GM12865 (cell line): Measurements from ENCODE around the gene PCDH9.

Experiments used
- DNase-seq: peaks from one replicate; pipeline ENCODE4 v3.0.0; 2010; ENCODE audit warnings: low read depth
- H3K4me3 ChIP-seq: 2 replicates; pipeline ENCODE4 v1.5.1; 2011; ENCODE audit warnings: mild to moderate bottlenecking, low read depth, low read length, control low read depth
- TF ChIP-seq, protein P1 (sequence below): IDR thresholded peaks from 2 replicates; pipeline ENCODE4 v1.5.1; 2011; ENCODE audit warnings: low read length, control low read depth, low read depth, inconsistent platforms; ENCODE audit not compliant: insufficient read depth; ENCODE audit errors: missing control alignments

The PCDH9 gene

GRCh38 chr13:66879988-66880387, 350.1 kb downstream of the PCDH9 start:
- no peak for DNase-seq
- H3K4me3 ChIP-seq = no peak overlapping the region
- TF ChIP-seq, protein P1, sequence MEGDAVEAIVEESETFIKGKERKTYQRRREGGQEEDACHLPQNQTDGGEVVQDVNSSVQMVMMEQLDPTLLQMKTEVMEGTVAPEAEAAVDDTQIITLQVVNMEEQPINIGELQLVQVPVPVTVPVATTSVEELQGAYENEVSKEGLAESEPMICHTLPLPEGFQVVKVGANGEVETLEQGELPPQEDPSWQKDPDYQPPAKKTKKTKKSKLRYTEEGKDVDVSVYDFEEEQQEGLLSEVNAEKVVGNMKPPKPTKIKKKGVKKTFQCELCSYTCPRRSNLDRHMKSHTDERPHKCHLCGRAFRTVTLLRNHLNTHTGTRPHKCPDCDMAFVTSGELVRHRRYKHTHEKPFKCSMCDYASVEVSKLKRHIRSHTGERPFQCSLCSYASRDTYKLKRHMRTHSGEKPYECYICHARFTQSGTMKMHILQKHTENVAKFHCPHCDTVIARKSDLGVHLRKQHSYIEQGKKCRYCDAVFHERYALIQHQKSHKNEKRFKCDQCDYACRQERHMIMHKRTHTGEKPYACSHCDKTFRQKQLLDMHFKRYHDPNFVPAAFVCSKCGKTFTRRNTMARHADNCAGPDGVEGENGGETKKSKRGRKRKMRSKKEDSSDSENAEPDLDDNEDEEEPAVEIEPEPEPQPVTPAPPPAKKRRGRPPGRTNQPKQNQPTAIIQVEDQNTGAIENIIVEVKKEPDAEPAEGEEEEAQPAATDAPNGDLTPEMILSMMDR = no peak

DNA sequence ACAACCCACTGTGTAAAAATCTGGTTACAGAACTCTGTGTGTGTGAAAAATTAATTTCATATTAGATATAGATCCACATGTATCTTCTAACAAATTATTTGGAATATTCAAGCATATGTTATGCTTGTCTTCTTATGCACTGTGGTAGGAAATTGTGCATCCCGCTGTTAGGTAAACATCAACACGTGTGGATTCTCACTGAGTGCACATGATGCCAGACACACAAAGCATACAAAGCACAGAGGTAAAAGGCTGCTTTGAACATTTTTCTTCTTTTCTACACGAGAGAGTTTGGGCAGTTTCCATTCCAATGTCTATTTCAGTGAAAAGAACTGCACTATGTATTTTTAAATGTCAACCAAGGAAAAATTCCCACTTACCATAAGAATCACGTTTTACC, 354.9 kb downstream of the PCDH9 start:
- no peak overlapping the region for H3K4me3 ChIP-seq
- no peak for DNase-seq
- TF ChIP-seq, protein P1 = no peak

DNA sequence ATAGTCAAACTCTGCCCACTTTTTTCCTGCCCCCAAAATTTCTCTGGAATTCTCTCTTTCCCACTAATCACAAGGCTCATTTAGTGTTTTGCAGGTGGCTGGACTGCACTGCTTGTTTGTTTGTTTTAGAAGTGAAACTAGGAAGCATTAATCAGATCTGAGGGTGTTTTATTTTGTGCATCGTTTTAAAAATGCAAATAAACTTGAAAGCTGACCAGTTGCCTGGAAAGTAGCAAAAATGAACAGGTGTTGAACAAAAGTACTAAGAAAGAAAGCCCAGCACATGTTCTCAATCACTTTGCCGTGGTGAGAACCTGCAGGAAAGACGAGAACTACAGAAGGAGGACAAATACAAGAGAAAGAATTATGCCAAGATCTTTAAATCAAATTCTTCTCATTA, 365.5 kb downstream of the PCDH9 start:
- DNase-seq = no peak
- no peak overlapping the region for H3K4me3 ChIP-seq
- TF ChIP-seq, protein P1 = no peak

DNA sequence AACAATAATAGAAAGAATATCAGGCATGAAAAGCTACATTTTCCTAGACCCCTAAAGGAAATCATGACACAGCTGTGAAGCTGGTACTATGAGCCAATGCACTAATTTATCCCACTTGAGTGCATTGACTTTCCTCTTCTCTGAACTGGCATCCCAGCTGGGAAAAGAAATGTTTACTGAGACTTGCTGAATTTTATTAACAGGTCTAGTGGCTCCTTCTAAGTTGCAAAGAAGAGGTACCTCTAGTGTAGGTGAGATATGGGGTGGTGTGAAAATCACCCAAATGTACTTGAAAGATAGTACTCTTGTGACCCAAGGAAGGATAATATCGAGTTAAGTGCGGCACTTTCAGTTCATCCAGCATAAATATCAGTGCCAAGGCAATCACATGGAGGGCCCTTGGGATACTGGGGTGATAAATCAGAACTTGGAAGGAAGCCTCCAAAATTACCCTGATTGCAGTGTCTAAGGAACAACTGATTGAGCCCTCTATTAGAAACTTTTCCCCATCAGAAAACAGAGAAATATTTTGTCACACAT, 369.2 kb downstream of the PCDH9 start:
- TF ChIP-seq, protein P1 = no peak
- no peak for DNase-seq
- H3K4me3 ChIP-seq = no peak overlapping the region

DNA sequence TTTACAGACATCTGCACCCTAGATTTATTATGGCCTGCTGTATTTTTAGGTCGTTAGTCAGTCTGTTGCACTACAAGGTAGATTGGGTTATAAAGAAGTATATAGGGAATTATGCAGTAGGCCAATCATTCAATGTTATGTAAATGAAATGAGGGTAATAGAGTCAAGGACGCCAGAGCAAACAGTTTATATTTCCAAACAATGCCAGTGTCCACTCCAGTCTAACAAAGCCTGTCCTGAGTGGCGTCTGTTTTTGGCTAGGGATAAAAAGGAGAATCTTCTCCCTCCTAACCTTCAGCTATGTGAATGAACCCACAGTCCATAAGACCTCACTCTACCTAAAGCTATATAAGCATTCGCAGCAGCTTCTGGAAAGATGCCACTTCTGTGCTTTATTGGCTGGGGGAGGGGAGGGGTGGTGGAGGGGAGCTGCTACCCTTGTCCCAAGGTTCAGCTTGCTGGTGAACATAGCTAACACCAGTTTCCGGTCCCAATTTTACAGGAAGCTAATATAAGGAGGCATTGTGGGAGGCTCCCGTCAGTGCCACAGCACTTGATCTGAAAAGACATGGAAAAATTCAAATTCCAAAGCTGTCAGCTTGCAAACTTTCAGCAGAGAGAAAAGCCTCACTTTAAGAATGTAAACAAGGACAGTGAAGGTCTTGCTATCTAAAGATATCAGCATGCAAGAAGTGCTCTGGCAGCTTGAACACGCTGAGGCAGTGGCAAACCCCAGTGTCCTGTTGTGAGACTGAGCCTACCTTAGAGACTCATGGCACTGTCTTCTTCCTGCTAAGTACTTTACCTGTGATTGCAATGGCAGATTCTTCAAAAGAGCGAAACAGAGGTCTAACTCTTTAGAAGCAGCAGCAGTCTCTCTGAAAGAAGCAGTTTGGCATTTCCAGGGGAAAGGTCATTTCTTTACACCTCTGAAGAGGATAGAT, 369.9 kb downstream of the PCDH9 start:
- no peak for DNase-seq
- no peak overlapping the region for H3K4me3 ChIP-seq
- TF ChIP-seq, protein P1 = no peak

DNA sequence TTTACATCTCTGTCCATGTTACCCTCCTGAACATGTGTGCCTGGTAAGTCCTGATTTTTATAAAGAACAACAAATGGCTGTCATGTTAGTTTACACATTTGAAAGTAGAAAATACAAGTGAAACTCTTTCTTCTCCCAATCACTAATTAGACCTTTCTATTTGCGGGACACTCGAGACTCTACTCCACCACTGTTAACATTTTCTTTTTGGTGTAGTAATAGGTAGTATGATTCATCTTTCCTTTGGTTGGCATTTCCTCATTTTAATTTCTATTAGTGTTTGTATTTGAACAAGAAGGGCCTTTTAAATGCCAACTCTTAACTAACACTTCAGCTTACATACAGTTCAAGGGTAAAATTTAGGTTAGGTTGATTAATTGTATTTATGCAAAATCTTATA, 371.1 kb downstream of the PCDH9 start:
- no peak for DNase-seq
- TF ChIP-seq, protein P1 = no peak
- H3K4me3 ChIP-seq = no peak overlapping the region
